BLaER1 treated with 17β-estradiol and CSF1 and Interleukin-3, amounts not matched to agents 10 nM and 100 nM (cell line): ENCODE data around the gene LINC01488.

Experiments used
- H3K27ac ChIP-seq, 11 experiments: shearing (Covaris generic); formaldehyde crosslinking; 2 replicates each; pipeline ENCODE4 v1.8.1; 2022
- H3K27me3 ChIP-seq, 11 experiments: shearing (Covaris generic); formaldehyde crosslinking; 2 replicates each; pipeline ENCODE4 v1.8.1; 2022
- H3K36me3 ChIP-seq, 11 experiments: shearing (Covaris generic); formaldehyde crosslinking; 2 replicates each; pipeline ENCODE4 v1.8.1; 2022
- H3K4me1 ChIP-seq, 10 experiments: shearing (Covaris generic); formaldehyde crosslinking; 2 replicates each; pipeline ENCODE4 v1.8.1; 2022
- H3K4me2 ChIP-seq, 11 experiments: shearing (Covaris generic); formaldehyde crosslinking; 2 replicates each; pipeline ENCODE4 v1.8.1; 2022
- H3K4me3 ChIP-seq, 10 experiments: shearing (Covaris generic); formaldehyde crosslinking; 2 replicates each; pipeline ENCODE4 v1.8.1; 2022
- H3K9ac ChIP-seq, 11 experiments: shearing (Covaris generic); formaldehyde crosslinking; 2 replicates each; pipeline ENCODE4 v1.8.1; 2022
- H3K9me3 ChIP-seq, 11 experiments: shearing (Covaris generic); formaldehyde crosslinking; replicated peaks in 1 of 11; 2 replicates each; pipeline ENCODE4 v1.8.1; 2022
- H4K20me1 ChIP-seq, 11 experiments: shearing (Covaris generic); formaldehyde crosslinking; 2 replicates each; pipeline ENCODE4 v1.8.1; 2022
- Cebpa-rat ChIP-seq, 11 experiments: shearing (Covaris generic); IDR thresholded peaks; 2 replicates each; pipeline ENCODE4 v1.8.1; 2022

LINC01488 gene

DNA sequence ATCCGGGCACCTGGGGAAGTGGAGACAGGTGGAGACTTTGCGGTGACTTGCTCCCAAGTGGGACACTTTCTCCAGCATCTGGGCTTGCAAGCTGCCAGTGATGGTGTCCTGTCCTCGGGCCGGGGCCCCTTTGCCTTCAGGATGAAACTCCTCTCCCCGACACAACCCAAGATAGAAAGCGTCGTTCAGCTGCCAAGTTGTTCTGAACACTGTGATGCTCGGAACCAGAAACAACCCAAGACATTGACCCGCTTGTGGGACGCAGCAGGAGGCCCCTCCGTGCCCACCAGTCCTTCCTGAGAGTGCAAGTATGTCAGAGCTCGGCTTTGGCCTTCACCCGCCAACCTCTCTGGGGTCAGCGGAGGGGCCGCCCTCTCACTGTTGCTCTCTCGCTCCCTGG lies 31.3 kb downstream of the LINC01488 start:
- H3K4me3 ChIP-seq, result no peak overlapping the region
- TF ChIP-seq Cebpa-rat (IDR thresholded peaks at IDR 0.05), result no peak

DNA sequence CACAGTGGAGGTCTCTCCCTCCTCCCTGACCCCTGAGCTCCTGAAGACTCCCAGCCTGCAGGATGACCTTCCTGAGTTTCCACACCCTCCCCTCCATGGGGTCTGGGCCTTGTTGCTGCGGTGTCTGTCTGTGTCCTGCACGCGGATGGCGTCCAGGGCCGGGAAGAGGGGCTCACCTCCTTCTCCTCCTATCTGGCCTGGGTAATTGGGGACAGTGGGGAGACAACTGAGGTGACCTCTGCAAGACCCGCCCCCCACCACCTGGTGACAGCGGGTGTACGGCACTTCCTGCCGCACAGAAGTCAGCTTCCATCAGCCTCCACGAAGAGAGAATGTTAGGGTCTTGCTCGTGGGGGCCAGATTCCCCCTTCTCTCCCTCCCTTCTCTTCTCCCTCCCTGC lies 31.7 kb downstream of the LINC01488 start:
- Histone ChIP-seq H3K4me1 (peaks cover 11 to 24% (median 18%) of the 10 kb centered on the region in 10 experiments; a peak in 19 of 20 replicates), H3K36me3 (no peaks in the 10 kb centered on the region), H3K4me2 (no peak overlapping the region), H3K9me3 (peaks cover 19 to 25% (median 24%) of the 10 kb centered on the region in 11 experiments), H4K20me1 (0 out of 22 replicates have a peak, but pooled peaks cover 0 to 4% (median 0%) of the 10 kb centered on the region in 11 experiments), H3K27ac (no peak overlapping the region), H3K9ac (no peak overlapping the region), H3K27me3 (no peaks in the 10 kb centered on the region), H3K4me3 (no peak overlapping the region)
- TF ChIP-seq Cebpa-rat (IDR thresholded peaks at IDR 0.05), result no peak

More for the DNA sequence above, 31.3 kb downstream of the LINC01488 start:
- Histone ChIP-seq H3K27ac (no peak overlapping the region), H3K36me3 (no peaks in the 10 kb centered on the region), H3K9ac (no peak overlapping the region), H3K9me3 (peaks cover 17 to 21% (median 20%) of the 10 kb centered on the region in 11 experiments), H3K4me2 (no peak overlapping the region), H3K27me3 (no peaks in the 10 kb centered on the region), H4K20me1 (0 out of 22 replicates have a peak, but pooled peaks cover 0 to 4% (median 0%) of the 10 kb centered on the region in 11 experiments), H3K4me1 (peaks cover 11 to 24% (median 18%) of the 10 kb centered on the region in 10 experiments; a peak in 19 of 20 replicates)

DNA sequence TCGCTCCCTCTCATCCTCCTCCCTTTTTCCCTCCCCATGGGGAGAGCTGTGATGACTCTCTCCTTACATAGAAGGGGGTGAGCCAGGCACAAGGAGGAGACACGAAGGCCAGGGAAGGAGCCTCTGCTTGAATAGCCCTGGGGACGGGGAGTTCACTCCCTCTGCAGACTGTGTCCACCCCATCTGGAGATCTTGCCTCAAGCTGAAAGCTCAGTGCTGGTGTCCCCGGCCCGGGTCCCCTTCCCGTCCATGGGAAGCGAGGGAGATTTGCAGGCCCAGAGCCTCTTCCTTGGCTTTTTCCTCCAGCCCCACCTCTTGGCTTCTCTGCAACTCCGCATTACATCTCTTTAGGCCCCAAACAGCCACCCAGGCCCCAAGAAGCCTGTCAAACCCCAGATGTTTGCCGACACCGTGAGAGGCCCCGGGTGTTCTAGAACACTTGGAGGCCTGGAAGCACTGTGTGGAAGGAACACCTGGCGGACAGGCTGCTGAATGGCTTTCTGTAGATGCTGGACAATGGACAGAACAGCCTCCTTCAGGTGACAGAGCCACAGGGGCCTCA lies 32.3 kb downstream of the LINC01488 start:
- Histone ChIP-seq H3K4me1 (peaks cover 11 to 22% (median 18%) of the 10 kb centered on the region in 10 experiments; a peak in 19 of 20 replicates), H3K4me3 (no peak overlapping the region), H3K9ac (no peak overlapping the region), H3K27ac (no peak overlapping the region), H3K36me3 (no peaks in the 10 kb centered on the region), H3K9me3 (peaks cover 24 to 30% (median 30%) of the 10 kb centered on the region in 11 experiments), H3K4me2 (no peak overlapping the region), H3K27me3 (no peaks in the 10 kb centered on the region), H4K20me1 (0 out of 22 replicates have a peak, but pooled peaks cover 0 to 4% (median 0%) of the 10 kb centered on the region in 11 experiments)
- no peak for TF ChIP-seq Cebpa-rat (IDR thresholded peaks at IDR 0.05)

DNA sequence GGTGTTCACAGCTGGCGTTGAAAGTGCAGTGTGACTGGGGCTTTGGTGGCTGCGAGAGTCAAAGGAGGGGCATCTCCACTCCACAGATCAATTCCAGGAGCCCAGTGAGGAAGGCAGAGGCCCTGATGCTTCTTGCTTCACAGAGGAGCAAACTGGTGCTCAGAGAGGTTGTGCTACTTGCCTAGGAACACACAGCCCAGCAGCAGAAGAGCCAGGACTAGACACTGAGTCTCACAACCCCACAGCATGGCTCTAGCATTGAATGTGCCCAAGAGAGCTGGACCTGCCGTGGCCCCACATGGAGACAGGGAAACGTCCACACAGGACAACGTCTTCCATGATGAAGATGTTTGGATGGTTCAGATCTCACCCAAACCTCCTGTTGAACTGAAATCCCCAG lies 33.3 kb downstream of the LINC01488 start:
- Histone ChIP-seq H3K4me3 (no peak overlapping the region), H3K27me3 (no peaks in the 10 kb centered on the region)

DNA sequence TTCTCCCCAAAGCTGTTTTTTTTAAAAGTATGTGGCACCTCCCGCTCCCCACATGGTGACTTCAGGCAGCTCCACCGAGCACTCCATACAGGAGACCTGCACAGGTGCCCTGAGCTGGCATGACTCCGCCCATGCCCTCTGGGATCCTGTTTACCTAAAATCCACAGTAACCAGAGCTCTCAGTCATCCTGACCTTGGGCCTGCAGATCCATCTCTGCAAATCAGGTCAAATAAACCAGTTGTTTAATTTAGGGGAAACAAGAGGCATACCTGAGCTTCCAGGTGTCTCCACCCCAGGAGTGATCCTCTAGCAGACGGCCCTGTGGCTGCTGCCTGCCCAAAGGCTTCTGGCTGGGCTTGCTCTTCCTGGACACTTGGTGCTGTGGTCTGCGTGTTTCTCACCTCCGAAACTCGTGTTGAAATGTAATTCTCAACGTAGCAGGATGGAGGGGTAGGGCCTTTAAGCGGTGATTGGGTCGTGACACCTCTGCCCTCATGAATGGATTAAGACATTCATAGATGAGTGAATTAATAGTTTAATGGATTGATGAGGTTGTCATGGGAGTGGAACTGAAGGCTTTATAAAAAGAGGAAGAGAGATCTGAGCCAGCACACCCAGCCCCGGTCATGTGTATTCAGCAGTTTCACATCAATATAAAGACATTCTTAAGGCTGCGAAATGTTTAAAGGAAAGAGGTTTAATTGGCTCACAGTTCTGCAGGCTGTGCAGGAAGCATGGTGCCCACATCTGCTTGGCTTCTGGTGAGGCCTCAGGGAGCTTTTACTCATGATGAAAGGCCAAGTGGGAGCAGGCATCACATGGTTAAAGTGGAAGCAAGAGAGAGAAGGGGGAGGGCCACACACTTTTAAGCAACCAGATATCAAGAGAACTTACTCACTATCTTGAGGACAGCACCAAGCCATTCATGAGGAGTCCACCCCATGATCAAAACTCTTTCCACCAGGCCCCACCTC lies 34.1 kb downstream of the LINC01488 start:
- peaks cover 30 to 40% (median 38%) of the 10 kb centered on the region in 11 experiments for H3K9me3 ChIP-seq
- H3K27me3 ChIP-seq, result no peaks in the 10 kb centered on the region

More for the DNA sequence above, 33.3 kb downstream of the LINC01488 start:
- peaks cover under 1 to 12% (median 8%) of the 10 kb centered on the region in 10 experiments; a peak in 16 of 20 replicates for H3K4me1 ChIP-seq
- H3K9me3 ChIP-seq, result peaks cover 30 to 40% (median 38%) of the 10 kb centered on the region in 11 experiments
- no peaks in the 10 kb centered on the region for H3K36me3 ChIP-seq
- no peak for TF ChIP-seq Cebpa-rat (IDR thresholded peaks at IDR 0.05)
- 0 out of 22 replicates have a peak overlapping the region, but pooled peaks of 1 of the 11 experiments have one; percentile 43 for H3K27ac ChIP-seq
- H4K20me1 ChIP-seq, result 0 out of 22 replicates have a peak, but pooled peaks cover 0 to 4% (median 0%) of the 10 kb centered on the region in 11 experiments
- peak overlapping the region in 3 of 11 experiments; percentile 47 to 85 (median 72); a peak in 6 of 22 replicates for H3K4me2 ChIP-seq
- H3K9ac ChIP-seq, result no peak overlapping the region

DNA sequence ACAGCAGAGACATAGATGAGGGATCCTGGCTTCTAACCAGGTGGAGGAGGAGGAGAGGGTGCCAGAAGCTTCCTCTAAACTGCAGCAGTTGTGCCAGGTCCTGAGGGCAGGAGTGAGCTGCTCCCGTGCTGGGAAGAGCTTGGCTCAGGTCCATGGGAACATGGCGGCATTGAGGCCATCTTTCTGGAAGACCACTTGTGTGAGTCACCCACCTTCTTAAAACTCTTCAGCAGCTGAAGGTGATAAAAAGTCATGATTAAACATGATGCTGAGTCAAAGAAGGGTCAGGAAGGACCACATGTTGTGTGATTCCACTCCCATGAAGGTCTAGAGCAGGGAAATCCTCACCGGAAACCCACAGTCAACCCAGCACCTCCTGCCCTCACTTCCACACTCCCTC lies 35.1 kb downstream of the LINC01488 start:
- peaks cover 0 to 16% (median 8%) of the 10 kb centered on the region in 10 experiments; a peak in 13 of 20 replicates for H3K4me1 ChIP-seq
- no peak for TF ChIP-seq Cebpa-rat (IDR thresholded peaks at IDR 0.05)
- H4K20me1 ChIP-seq, result 0 out of 22 replicates have a peak, but pooled peaks cover 0 to 4% (median 0%) of the 10 kb centered on the region in 11 experiments
- H3K9ac ChIP-seq, result no peak overlapping the region
- H3K27ac ChIP-seq, result no peak overlapping the region
- no peaks in the 10 kb centered on the region for H3K27me3 ChIP-seq
- H3K36me3 ChIP-seq, result no peaks in the 10 kb centered on the region
- peaks cover 30 to 40% (median 38%) of the 10 kb centered on the region in 11 experiments for H3K9me3 ChIP-seq
- peak overlapping the region in 2 of 10 experiments; percentile 3 to 17; a peak in 2 of 20 replicates for H3K4me3 ChIP-seq
- no peak overlapping the region for H3K4me2 ChIP-seq

More for the DNA sequence above, 34.1 kb downstream of the LINC01488 start:
- H3K36me3 ChIP-seq, result no peaks in the 10 kb centered on the region
- no peak overlapping the region for H3K9ac ChIP-seq
- peak overlapping the region in 3 of 11 experiments; percentile 7 to 43 (median 27); a peak in 4 of 22 replicates for H3K27ac ChIP-seq
- peaks cover 0 to 14% (median 7%) of the 10 kb centered on the region in 10 experiments; a peak in 12 of 20 replicates for H3K4me1 ChIP-seq
- TF ChIP-seq Cebpa-rat (IDR thresholded peaks at IDR 0.05), result no peak
- H3K4me3 ChIP-seq, result peak overlapping the region in 1 of 10 experiments; percentile 17; a peak in 1 of 20 replicates
- H4K20me1 ChIP-seq, result 0 out of 22 replicates have a peak, but pooled peaks cover 0 to 4% (median 0%) of the 10 kb centered on the region in 11 experiments
- H3K4me2 ChIP-seq, result peak overlapping the region in 6 of 11 experiments; percentile 7 to 85 (median 44); a peak in 10 of 22 replicates

DNA sequence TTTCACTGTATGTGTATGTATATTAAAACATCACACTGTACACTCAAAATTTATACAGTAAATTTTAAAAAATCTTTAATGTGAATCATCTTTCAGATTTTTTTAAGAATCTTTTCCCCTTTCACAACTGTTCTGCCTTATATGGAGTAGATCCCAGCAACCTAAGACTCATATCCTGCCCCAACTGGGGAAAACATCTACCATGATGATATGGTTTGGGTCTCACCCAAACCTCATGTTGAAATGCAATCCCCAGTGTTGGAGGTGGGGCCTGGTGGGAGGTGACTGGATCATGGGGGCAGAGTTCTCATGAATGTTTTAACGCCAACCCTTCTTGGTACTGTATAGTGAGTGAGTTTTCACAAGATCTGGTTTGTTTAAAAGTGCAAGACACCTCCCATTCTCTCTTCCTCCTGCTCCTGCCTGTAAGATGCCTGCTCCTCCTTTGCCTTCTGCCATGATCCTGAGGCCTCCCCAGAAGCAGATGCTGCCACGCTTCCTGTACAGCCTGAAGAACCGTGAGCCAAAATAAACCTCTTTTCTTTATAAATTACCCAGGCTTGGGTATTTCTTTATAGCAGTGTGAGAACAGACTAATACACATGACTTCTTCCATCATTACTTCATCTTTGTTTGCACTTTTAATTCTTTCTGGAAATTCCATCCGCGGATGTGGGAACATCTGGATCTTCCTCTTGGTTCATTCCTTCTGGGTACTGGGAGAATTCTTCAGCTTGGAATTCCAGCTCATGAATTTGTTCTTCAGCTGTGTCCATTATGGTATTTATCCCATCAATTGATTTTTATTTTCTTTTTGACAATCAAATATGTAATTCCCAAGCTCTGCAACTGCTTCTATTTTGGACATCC lies 36.9 kb downstream of the LINC01488 start:
- Histone ChIP-seq H3K27ac (no peak overlapping the region), H3K4me2 (no peak overlapping the region), H3K4me1 (peaks cover 0 to 19% (median 8%) of the 10 kb centered on the region in 10 experiments; a peak in 13 of 20 replicates), H3K9me3 (peaks cover 30 to 42% (median 38%) of the 10 kb centered on the region in 11 experiments), H3K36me3 (no peaks in the 10 kb centered on the region), H3K27me3 (no peaks in the 10 kb centered on the region), H3K4me3 (no peak overlapping the region), H3K9ac (no peak overlapping the region), H4K20me1 (0 out of 22 replicates have a peak, but pooled peaks cover 0 to 4% (median 0%) of the 10 kb centered on the region in 11 experiments)
- no peak for TF ChIP-seq Cebpa-rat (IDR thresholded peaks at IDR 0.05)
